HepG2 (cell line): ENCODE measurements around the gene U2AF1L4. TPM values are rescaled to one million over a fixed set of nuclear protein-coding genes. Genes with fewer than 3 reads are reported as not detected.

Source experiments
- ATAC-seq: fragments of 200-7000 bp; cut with Tn5 transposase; 3 replicates; pipeline ENCODE4 v1.9.1; 2020; ENCODE audit warnings: mild to moderate bottlenecking, moderate library complexity
- BruUV-seq: library from RNA; stranded (reverse); fragments of 400-500 nt; replicated peaks from 2 replicates; lab custom pipeline; 2021; lab: Mats Ljungman, UMichigan
- CTCF ChIA-PET: fragments of 300-600 bp; formaldehyde crosslinking; extraction: SDS; loops from one replicate; lab custom pipeline; 2021; ENCODE audit warnings: low total read pairs, inconsistent platforms, low intra/inter-chr PET ratio; lab: Yijun Ruan, JAX
- POLR2A ChIA-PET: fragments of 350-600 bp; sonication (Branson Sonifier 250); formaldehyde crosslinking; loops from one replicate; lab custom pipeline; 2020; ENCODE audit warnings: antibody characterized with exemption, inconsistent platforms; lab: Yijun Ruan, JAX
- DNase-seq: peaks from one replicate; pipeline ENCODE4 v3.0.0-alpha.2; 2015; ENCODE audit warnings: low spot score
- FAIRE-seq: peaks from 3 replicates; lab custom pipeline; 2011; peaks lifted over from hg19 to GRCh38; lab: Jason Lieb, UNC
- H2AFZ ChIP-seq: one replicate; pipeline ENCODE4 v1.6.1; 2011; ENCODE audit warnings: low read length, inconsistent platforms
- H3K27ac ChIP-seq: fragments of 300-600 bp; 3 replicates; pipeline ENCODE4 v1.8.0; 2011; ENCODE audit warnings: mixed run types, mild to moderate bottlenecking, mixed read lengths, low read length, inconsistent platforms; ENCODE audit not compliant: insufficient read depth; ENCODE audit errors: extremely low read length
- H3K27me3 ChIP-seq, 2 experiments: fragments of 200-600 bp in 1 of 2; 2 replicates in 1 of 2; 3 replicates in 1 of 2; pipeline versions ENCODE4 v1.6.0 to v1.8.0; 2011; ENCODE audit warnings: low read length in 2 of 2, mild to moderate bottlenecking in 2 of 2, moderate library complexity in 2 of 2, inconsistent platforms in 1 of 2; ENCODE audit not compliant: insufficient read depth in 2 of 2, control insufficient read depth in 1 of 2
- H3K36me3 ChIP-seq, 2 experiments: fragments of 200-600 bp in 1 of 2; replicated peaks in 1 of 2; 2 replicates in 1 of 2; 3 replicates in 1 of 2; pipeline versions ENCODE4 v1.5.1 to v1.8.0; 2011; ENCODE audit warnings: low read length in 2 of 2, inconsistent platforms in 1 of 2; ENCODE audit not compliant: insufficient read depth in 2 of 2, control insufficient read depth in 1 of 2
- H3K4me1 ChIP-seq: 2 replicates; pipeline ENCODE4 v1.5.1; 2012; ENCODE audit warnings: low read length, inconsistent platforms; ENCODE audit not compliant: insufficient read depth
- H3K4me2 ChIP-seq: 2 replicates; pipeline ENCODE4 v1.6.0; 2011; ENCODE audit warnings: low read depth, low read length, inconsistent platforms
- H3K4me3 ChIP-seq, 3 experiments: fragments of 200-600 bp in 1 of 3; sonication (generic), shearing (Covaris generic) in 1 of 3; replicated peaks in 1 of 3; 2 replicates each; pipeline ENCODE4 v1.5.1; 2011 to 2016; ENCODE audit warnings: low read length in 3 of 3, inconsistent platforms in 2 of 3, low read depth in 2 of 3, mild to moderate bottlenecking in 2 of 3, control low read depth in 1 of 3, mixed read lengths in 1 of 3; ENCODE audit not compliant: insufficient read depth in 1 of 3
- H3K79me2 ChIP-seq: one replicate; pipeline ENCODE4 v1.6.1; 2011; ENCODE audit warnings: low read length, inconsistent platforms; ENCODE audit not compliant: insufficient read depth
- H3K9ac ChIP-seq: 2 replicates; pipeline ENCODE4 v1.6.0; 2011; ENCODE audit warnings: mild to moderate bottlenecking, low read depth, low read length, inconsistent platforms; ENCODE audit not compliant: insufficient read depth
- H3K9me3 ChIP-seq: 2 replicates; pipeline ENCODE4 v1.5.1; 2012; ENCODE audit warnings: mild to moderate bottlenecking, low read length
- H4K20me1 ChIP-seq: 2 replicates; pipeline ENCODE4 v1.6.0; 2011; ENCODE audit warnings: inconsistent platforms, mild to moderate bottlenecking, low read length, moderate library complexity; ENCODE audit not compliant: insufficient read depth
- ELF3 ChIP-seq: IDR thresholded peaks from 2 replicates; pipeline ENCODE4 v1.6.1; 2016; ENCODE audit warnings: missing genetic modification reagents, missing compliant biosample characterization
- HNRNPLL ChIP-seq: fragments of 200-400 bp; formaldehyde crosslinking; IDR thresholded peaks from 2 replicates; pipeline ENCODE4 v1.6.1; 2017; ENCODE audit warnings: mild to moderate bottlenecking, low read depth, low read length; ENCODE audit not compliant: poor library complexity, severe bottlenecking
- MEIS1 ChIP-seq: sonication (generic); formaldehyde crosslinking; IDR thresholded peaks from 2 replicates; pipeline ENCODE4 v1.9.0; 2021; ENCODE audit warnings: mild to moderate bottlenecking, missing genetic modification reagents, moderate library complexity, borderline replicate concordance
- PAXIP1 ChIP-seq: sonication (generic); formaldehyde crosslinking; conservative IDR thresholded peaks from 2 replicates; pipeline ENCODE4 v1.4.0; 2020; ENCODE audit warnings: mild to moderate bottlenecking, missing genetic modification reagents, moderate library complexity
- SALL2 ChIP-seq: sonication (generic); formaldehyde crosslinking; IDR thresholded peaks from 2 replicates; pipeline ENCODE4 v1.8.1; 2023; ENCODE audit warnings: mild to moderate bottlenecking, missing genetic modification reagents, inconsistent platforms
- SOX6 ChIP-seq, 2 experiments: fragments of 450-650 bp in 1 of 2; sonication (generic) in 1 of 2; formaldehyde crosslinking in 1 of 2; IDR thresholded peaks; 2 replicates each; pipeline versions ENCODE4 v1.4.0 to v1.6.1; 2017 to 2020; ENCODE audit warnings: antibody characterized with exemption in 1 of 2, mild to moderate bottlenecking in 1 of 2, missing genetic modification reagents in 1 of 2
- TBX2 ChIP-seq: sonication (generic); formaldehyde crosslinking; IDR thresholded peaks from 2 replicates; pipeline ENCODE4 v1.5.0; 2020; ENCODE audit warnings: missing genetic modification reagents, mild to moderate bottlenecking, borderline replicate concordance
- ZNF260 ChIP-seq: sonication (generic); formaldehyde crosslinking; IDR thresholded peaks from 2 replicates; pipeline ENCODE4 v1.4.0; 2020; ENCODE audit warnings: missing genetic modification reagents, low read depth, mild to moderate bottlenecking, borderline replicate concordance
- ZNF709 ChIP-seq: sonication (generic); formaldehyde crosslinking; IDR thresholded peaks from 2 replicates; pipeline ENCODE4 v1.5.0; 2020; ENCODE audit warnings: mild to moderate bottlenecking, missing genetic modification reagents
- ZNF761 ChIP-seq: sonication (generic); formaldehyde crosslinking; conservative IDR thresholded peaks from 2 replicates; pipeline ENCODE4 v1.4.0; 2020; ENCODE audit warnings: mild to moderate bottlenecking, missing genetic modification reagents
- WGBS: methylation state at CpG from one replicate; pipeline ENCODE4 v1.1.6; 2017; ENCODE audit warnings: low lambda C conversion rate; 5-methylcytosine and 5-hydroxymethylcytosine counted together
- in situ Hi-C: cut with HindIII; loops from 2 replicates; pipeline ENCODE4 v1.10.0; 2017; ENCODE audit warnings: low pct_unique_long_range_greater_than_20kb; ENCODE audit not compliant: extremely low pct_ligation_motif_present
- intact Hi-C: fragments of 100-400 bp; cut with micrococcal nuclease; formaldehyde crosslinking; loops from one replicate; pipeline ENCODE4 v1.10.0; 2022; ENCODE audit not compliant: unreplicated experiment
- polyA plus RNA-seq, 8 experiments: library from polyadenylated mRNA; depleted of rRNA in 3 of 8; stranded (reverse) in 7 of 8; unstranded in 1 of 8; fragments of >200 nt; fragmentation: Illumina TruSeq in 4 of 8; extraction: Trizol in 4 of 8; gene quantifications; 2 replicates each; pipeline versions ENCODE4 v1.2.1 to v1.2.3, GENCODE V29; 2011 to 2016; ENCODE audit warnings: low read depth in 4 of 8, missing spikeins in 1 of 8, mixed read lengths in 1 of 8; ENCODE audit not compliant: insufficient read depth in 1 of 8
- total RNA-seq, 5 experiments: library from RNA; depleted of rRNA; stranded (reverse); fragments of >200 nt; fragmentation: Illumina TruSeq; extraction: Trizol; gene quantifications; 2 replicates each; pipeline ENCODE4 v1.2.3, GENCODE V29; 2016; ENCODE audit warnings: low read depth in 1 of 5
- TF ChIP-seq, protein P1 (sequence below): sonication (generic); formaldehyde crosslinking; IDR thresholded peaks from 2 replicates; pipeline ENCODE4 v1.4.0; 2020; ENCODE audit warnings: missing genetic modification reagents
- TF ChIP-seq, protein P2 (sequence below): sonication (generic); formaldehyde crosslinking; IDR thresholded peaks from 2 replicates; pipeline ENCODE4 v1.5.1; 2020; ENCODE audit warnings: mild to moderate bottlenecking, missing genetic modification reagents, moderate library complexity

U2AF1L4 gene
- total and polyA plus RNA-seq, 2 of the 13 experiments (the other 11 are each of a cell fraction or from before 2014, with no cell fraction given): 7.9 to 15.4 TPM

- Histone ChIP-seq H3K27me3 (no peaks in the 10 kb centered on the region), H4K20me1 (no peaks in the 10 kb centered on the region), H3K9me3 (no peaks in the 10 kb centered on the region), H3K4me3 (peak overlapping the region in 1 of 3 experiments; percentile 55; a peak in 3 of 6 replicates), H3K4me2 (peak overlapping the region; percentile 89), H3K36me3 (peaks cover 0 to 2% of the 10 kb centered on the region in 2 experiments; a peak in 2 of 5 replicates), H3K79me2 (no peaks in the 10 kb centered on the region), H3K27ac (no peak overlapping the region), H2AFZ (no peak overlapping the region), H3K9ac (0 out of 2 replicates have a peak overlapping the region, but pooled peaks have one; percentile 11), H3K4me1 (peaks cover 36% of the 10 kb centered on the region)
- 19% methylated on average over 18 of the region's 19 CpGs for WGBS
- DNase-seq (peak; percentile 46), FAIRE-seq (no peak), ATAC-seq (peak; percentile 68)
- CTCF ChIA-PET: no interaction called here
- BruUV-seq: no TSS peak
- in situ Hi-C loops: no loop called here
- intact Hi-C loops: loop anchor here (5.0 kb wide), 1 partner anchor 35 kb away; the partner anchor contains the start of gene PRODH2
- POLR2A ChIA-PET: interaction anchor here (1.0 to 1.8 kb wide), 4 partner anchors 9 to 37 kb away, joined by 3 to 6 read pairs (median 3); partner anchors contain the start of genes LIN37, PSENEN and U2AF1L4
- no peak for TF ChIP-seq ELF3 (CRISPR knock-in tag)
- no peak for TF ChIP-seq SALL2
- peak; percentile 53 for TF ChIP-seq PAXIP1
- peak; percentile 30 for TF ChIP-seq HNRNPLL
- TF ChIP-seq, protein P1, sequence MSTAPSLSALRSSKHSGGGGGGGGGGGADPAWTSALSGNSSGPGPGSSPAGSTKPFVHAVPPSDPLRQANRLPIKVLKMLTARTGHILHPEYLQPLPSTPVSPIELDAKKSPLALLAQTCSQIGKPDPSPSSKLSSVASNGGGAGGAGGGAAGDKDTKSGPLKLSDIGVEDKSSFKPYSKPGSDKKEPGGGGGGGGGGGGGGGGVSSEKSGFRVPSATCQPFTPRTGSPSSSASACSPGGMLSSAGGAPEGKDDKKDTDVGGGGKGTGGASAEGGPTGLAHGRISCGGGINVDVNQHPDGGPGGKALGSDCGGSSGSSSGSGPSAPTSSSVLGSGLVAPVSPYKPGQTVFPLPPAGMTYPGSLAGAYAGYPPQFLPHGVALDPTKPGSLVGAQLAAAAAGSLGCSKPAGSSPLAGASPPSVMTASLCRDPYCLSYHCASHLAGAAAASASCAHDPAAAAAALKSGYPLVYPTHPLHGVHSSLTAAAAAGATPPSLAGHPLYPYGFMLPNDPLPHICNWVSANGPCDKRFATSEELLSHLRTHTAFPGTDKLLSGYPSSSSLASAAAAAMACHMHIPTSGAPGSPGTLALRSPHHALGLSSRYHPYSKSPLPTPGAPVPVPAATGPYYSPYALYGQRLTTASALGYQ: no peak
- TF ChIP-seq ZNF761 (CRISPR knock-in tag): 0 out of 2 replicates have a peak, but pooled peaks have one; percentile 30
- TF ChIP-seq MEIS1 (CRISPR knock-in tag): peak; percentile 30; the same call in 1 of the 2 replicates
- TF ChIP-seq, protein P2, sequence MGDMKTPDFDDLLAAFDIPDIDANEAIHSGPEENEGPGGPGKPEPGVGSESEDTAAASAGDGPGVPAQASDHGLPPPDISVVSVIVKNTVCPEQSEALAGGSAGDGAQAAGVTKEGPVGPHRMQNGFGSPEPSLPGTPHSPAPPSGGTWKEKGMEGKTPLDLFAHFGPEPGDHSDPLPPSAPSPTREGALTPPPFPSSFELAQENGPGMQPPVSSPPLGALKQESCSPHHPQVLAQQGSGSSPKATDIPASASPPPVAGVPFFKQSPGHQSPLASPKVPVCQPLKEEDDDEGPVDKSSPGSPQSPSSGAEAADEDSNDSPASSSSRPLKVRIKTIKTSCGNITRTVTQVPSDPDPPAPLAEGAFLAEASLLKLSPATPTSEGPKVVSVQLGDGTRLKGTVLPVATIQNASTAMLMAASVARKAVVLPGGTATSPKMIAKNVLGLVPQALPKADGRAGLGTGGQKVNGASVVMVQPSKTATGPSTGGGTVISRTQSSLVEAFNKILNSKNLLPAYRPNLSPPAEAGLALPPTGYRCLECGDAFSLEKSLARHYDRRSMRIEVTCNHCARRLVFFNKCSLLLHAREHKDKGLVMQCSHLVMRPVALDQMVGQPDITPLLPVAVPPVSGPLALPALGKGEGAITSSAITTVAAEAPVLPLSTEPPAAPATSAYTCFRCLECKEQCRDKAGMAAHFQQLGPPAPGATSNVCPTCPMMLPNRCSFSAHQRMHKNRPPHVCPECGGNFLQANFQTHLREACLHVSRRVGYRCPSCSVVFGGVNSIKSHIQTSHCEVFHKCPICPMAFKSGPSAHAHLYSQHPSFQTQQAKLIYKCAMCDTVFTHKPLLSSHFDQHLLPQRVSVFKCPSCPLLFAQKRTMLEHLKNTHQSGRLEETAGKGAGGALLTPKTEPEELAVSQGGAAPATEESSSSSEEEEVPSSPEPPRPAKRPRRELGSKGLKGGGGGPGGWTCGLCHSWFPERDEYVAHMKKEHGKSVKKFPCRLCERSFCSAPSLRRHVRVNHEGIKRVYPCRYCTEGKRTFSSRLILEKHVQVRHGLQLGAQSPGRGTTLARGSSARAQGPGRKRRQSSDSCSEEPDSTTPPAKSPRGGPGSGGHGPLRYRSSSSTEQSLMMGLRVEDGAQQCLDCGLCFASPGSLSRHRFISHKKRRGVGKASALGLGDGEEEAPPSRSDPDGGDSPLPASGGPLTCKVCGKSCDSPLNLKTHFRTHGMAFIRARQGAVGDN (CRISPR knock-in tag): peak; percentile 70
- no peak for TF ChIP-seq ZNF260 (CRISPR knock-in tag)
- TF ChIP-seq TBX2 (CRISPR knock-in tag): peak; percentile 37; the same call in 1 of the 2 replicates
- no peak for TF ChIP-seq ZNF709 (CRISPR knock-in tag)
- TF ChIP-seq SOX6 (IDR thresholded peaks at IDR 0.05): no peak
- TF ChIP-seq SOX6 (CRISPR knock-in tag; IDR thresholded peaks at IDR 0.05): peak; percentile 61
These were observed 32.0 kb upstream of the U2AF1L4 start for GRCh38 chr19:35777086-35777841.
